Measurements from ENCODE around the gene LYPD1.

The LYPD1 gene

DNA sequence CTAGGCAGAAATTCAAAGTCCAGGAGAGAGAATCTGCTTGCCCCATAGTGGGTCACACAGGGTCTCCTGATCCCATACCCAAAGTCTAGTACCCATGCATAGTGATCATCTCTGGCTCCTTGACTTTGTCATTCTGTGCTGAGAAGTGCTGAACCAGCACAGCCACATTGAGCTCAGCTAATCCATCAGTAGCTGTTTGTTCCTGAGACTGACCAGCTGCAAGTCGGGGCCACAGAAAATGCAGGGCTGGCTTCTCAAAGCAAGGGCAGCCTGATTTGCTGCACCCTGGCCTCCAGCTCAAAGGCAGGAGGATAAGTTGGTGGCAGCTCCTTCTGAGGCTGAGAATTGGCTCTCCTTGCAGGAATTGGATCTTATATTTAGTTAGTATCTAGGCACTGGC lies 72.2 kb downstream of the LYPD1 start:
- H3K9me3 Mint-ChIP-seq, result peaks cover 8% of the 10 kb centered on the region
- H3K4me3 Mint-ChIP-seq, result no peak overlapping the region
- no peak overlapping the region for H3K27ac Mint-ChIP-seq
- no peaks in the 10 kb centered on the region for H3K4me1 Mint-ChIP-seq
- DNase-seq (ENCODE audit: low spot score in 2 of 2) (no peak), ATAC-seq (no peak)
- no peaks in the 10 kb centered on the region for H3K36me3 Mint-ChIP-seq

DNA sequence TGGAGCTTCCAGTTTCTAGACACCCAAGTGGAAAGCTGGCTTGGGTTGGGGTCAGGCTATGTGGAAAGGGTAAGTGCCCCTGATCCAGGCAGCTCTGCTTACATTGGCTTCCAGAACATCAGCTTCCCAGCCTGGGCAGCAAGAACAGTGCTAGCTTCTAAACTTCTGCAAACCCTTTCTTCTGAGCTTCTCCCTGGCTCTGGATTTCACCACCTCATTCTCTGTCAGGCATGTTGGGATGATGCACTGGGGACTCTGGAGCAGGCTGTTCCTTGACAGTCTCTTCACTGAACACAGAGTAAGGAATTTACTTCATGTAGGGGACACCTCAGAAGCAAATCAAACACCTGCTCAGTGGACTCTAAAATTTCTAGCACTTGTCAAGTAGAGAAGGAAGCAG lies 72.8 kb downstream of the LYPD1 start:
- Mint-ChIP-seq H3K4me3 (no peak overlapping the region), H3K27ac (no peak overlapping the region)
- ATAC-seq, result no peak

DNA sequence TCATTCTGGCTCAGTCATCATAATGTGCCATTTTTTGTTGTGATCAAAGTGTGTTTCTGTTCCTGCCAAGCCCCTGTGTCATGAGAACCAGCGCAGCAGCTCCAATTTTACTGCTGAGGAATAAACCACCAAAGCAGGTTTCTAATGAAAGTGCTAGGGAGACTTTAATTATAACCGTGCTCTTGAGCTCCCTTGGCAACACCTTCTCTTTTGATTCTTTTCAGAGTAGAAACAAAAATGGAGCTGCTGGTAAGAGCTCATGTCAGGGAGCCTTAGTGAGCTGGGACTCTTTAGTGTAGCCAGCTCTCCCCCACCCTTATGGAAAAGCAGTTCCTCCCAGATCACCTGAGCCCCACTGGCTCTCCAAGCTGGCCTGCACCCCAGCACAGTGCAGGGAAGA lies 74.3 kb downstream of the LYPD1 start:
- DNase-seq (ENCODE audit: low spot score in 2 of 2) (no peak), ATAC-seq (no peak)
- Mint-ChIP-seq H3K36me3 (no peaks in the 10 kb centered on the region), H3K27ac (no peak overlapping the region), H3K4me1 (no peaks in the 10 kb centered on the region), H3K4me3 (no peak overlapping the region), H3K9me3 (peaks cover 15% of the 10 kb centered on the region)

More for the DNA sequence above, 72.8 kb downstream of the LYPD1 start:
- no peak for DNase-seq (ENCODE audit: low spot score in 2 of 2)
- Mint-ChIP-seq H3K9me3 (peaks cover 12% of the 10 kb centered on the region), H3K36me3 (no peaks in the 10 kb centered on the region), H3K4me1 (no peaks in the 10 kb centered on the region)

DNA sequence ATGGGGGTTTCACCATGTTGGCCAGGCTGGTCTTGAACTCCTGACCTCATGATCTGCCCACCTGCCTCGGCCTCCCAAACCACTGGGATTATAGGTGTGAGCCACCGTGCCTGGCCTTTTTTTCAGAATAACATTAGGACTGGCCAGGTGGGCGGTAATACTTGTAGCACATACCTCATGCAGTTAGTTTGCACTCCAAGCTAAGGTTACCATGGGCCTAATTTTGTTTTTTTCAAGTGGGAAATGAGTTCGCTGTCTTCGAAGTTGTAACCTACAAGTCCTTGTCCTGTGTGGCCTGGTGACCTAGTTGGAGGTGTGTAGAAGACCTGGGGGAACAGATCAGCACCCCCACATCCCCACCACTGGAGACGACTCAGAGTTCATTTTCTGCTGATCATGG lies 74.8 kb downstream of the LYPD1 start:
- Mint-ChIP-seq H3K4me3 (no peak overlapping the region), H3K9me3 (peaks cover 14% of the 10 kb centered on the region), H3K36me3 (no peaks in the 10 kb centered on the region), H3K4me1 (no peaks in the 10 kb centered on the region), H3K27ac (no peak overlapping the region)
- ATAC-seq (no peak), DNase-seq (ENCODE audit: low spot score in 2 of 2) (no peak)

Data from stimulated activated effector memory CD8-positive, alpha-beta T cell treated with anti-CD3 and anti-CD28 coated beads, Interleukin-12 subunit alpha, Interleukin-12 subunit beta, amount 100 ng/mL, for 72 hours (primary cell).